Measurements from ENCODE around the gene PTPRT. TPM values are rescaled to one million over a fixed set of nuclear protein-coding genes. Genes with fewer than 3 reads are reported as not detected.

Gene PTPRT
- total RNA-seq, 1 donor from 2014 or later: not detected

DNA sequence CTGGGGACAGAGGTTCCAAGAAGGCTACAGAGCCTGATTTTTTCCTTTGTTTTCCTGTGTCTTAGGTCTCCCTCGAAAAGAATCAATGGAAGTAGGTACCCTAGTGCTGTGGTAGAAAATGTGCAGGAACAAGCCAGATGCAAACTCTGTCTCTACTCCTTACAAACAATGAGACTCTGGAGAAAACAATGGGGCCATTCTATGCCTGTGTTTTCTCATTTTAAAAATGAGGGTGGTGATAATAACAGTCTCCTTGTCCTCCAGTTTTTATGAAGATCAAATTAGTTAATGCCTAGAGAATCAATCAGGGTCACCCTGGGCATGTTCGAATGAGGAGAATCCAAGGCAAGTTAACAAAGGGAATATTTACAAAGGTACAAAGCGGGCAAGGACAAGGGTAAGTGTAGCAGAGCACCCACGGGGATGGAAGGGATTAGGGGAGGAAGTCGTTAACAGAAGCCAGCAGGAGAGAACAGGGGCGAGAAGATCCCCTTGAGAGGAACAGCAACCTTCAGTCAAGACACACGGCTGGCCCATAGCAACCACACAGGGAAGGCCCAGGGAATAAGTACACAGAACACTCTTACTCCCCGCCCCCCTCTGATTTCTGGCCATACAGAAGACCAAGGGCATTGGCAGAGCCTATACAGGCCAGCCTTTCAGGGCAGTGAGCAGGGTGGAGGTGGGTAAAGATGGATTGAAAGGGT is 342.8 kb downstream of the PTPRT start:
- no peak overlapping the region for H3K27ac Mint-ChIP-seq (ENCODE audit: unreplicated experiment)
- DNase-seq (ENCODE audit: low spot score): no peak
- no peaks in the 10 kb centered on the region for H3K4me1 Mint-ChIP-seq (ENCODE audit: low read depth)
- H3K4me3 Mint-ChIP-seq (ENCODE audit: unreplicated experiment): no peak overlapping the region
- no peaks in the 10 kb centered on the region for H3K27me3 Mint-ChIP-seq (ENCODE audit: low read depth)
- no peaks in the 10 kb centered on the region for H3K36me3 Mint-ChIP-seq (ENCODE audit: low read depth)
- TF ChIP-seq, protein P1, sequence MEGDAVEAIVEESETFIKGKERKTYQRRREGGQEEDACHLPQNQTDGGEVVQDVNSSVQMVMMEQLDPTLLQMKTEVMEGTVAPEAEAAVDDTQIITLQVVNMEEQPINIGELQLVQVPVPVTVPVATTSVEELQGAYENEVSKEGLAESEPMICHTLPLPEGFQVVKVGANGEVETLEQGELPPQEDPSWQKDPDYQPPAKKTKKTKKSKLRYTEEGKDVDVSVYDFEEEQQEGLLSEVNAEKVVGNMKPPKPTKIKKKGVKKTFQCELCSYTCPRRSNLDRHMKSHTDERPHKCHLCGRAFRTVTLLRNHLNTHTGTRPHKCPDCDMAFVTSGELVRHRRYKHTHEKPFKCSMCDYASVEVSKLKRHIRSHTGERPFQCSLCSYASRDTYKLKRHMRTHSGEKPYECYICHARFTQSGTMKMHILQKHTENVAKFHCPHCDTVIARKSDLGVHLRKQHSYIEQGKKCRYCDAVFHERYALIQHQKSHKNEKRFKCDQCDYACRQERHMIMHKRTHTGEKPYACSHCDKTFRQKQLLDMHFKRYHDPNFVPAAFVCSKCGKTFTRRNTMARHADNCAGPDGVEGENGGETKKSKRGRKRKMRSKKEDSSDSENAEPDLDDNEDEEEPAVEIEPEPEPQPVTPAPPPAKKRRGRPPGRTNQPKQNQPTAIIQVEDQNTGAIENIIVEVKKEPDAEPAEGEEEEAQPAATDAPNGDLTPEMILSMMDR (IDR thresholded peaks at IDR 0.05): no peak
- H3K9me3 Mint-ChIP-seq (ENCODE audit: low read depth): peaks cover 60% of the 10 kb centered on the region

DNA sequence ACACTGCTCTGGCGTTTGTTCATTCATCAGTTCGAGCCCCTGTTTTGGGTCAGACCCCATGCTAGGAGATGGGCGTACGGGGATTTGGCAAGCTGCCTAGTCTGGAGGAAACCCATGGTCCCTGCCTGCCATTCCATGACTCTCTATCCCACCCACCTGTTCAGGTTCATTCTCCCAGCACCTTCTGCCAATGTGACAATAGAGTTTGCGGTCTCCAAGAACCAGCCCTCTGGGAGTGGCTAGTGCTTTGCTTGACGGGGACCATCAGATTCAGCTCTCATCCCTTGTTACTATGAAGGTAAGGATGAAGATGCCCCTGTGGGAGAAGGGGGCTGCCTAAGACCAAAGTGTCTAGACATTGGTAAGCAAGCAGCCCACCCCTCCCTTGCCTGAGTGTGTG is 345.0 kb downstream of the PTPRT start:
- TF ChIP-seq, protein P1 (IDR thresholded peaks at IDR 0.05): no peak
- H3K27ac Mint-ChIP-seq (ENCODE audit: unreplicated experiment): no peak overlapping the region
- no peaks in the 10 kb centered on the region for H3K27me3 Mint-ChIP-seq (ENCODE audit: low read depth)
- H3K4me3 Mint-ChIP-seq (ENCODE audit: unreplicated experiment): no peak overlapping the region
- peaks cover 51% of the 10 kb centered on the region for H3K9me3 Mint-ChIP-seq (ENCODE audit: low read depth)
- H3K36me3 Mint-ChIP-seq (ENCODE audit: low read depth): no peaks in the 10 kb centered on the region
- DNase-seq (ENCODE audit: low spot score): no peak
- no peaks in the 10 kb centered on the region for H3K4me1 Mint-ChIP-seq (ENCODE audit: low read depth)

DNA sequence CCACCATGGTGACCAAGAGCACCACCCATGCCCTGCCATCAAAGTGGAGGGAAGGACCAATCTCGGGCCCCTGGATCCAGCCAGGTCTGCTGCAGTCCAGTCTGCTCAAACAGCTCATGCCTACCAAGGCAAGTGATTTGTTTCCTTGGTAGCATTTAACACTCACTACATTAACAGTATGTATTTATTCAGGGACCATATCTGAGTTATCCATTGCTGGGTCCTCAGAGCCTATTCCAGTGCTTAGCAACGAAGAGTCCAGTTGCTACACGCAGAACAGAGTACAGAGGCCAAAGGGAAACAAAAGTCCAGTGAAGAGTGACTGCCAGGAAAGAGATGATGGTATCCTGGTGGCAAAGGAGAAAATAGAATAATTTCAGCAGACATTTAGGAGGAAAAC is 352.2 kb downstream of the PTPRT start:
- Mint-ChIP-seq H3K4me1 (ENCODE audit: low read depth) (no peaks in the 10 kb centered on the region), H3K27ac (ENCODE audit: unreplicated experiment) (no peak overlapping the region), H3K4me3 (ENCODE audit: unreplicated experiment) (no peak overlapping the region), H3K27me3 (ENCODE audit: low read depth) (no peaks in the 10 kb centered on the region), H3K36me3 (ENCODE audit: low read depth) (no peaks in the 10 kb centered on the region), H3K9me3 (ENCODE audit: low read depth) (peaks cover 21% of the 10 kb centered on the region)
- TF ChIP-seq, protein P1 (IDR thresholded peaks at IDR 0.05): no peak
- no peak for DNase-seq (ENCODE audit: low spot score)

DNA sequence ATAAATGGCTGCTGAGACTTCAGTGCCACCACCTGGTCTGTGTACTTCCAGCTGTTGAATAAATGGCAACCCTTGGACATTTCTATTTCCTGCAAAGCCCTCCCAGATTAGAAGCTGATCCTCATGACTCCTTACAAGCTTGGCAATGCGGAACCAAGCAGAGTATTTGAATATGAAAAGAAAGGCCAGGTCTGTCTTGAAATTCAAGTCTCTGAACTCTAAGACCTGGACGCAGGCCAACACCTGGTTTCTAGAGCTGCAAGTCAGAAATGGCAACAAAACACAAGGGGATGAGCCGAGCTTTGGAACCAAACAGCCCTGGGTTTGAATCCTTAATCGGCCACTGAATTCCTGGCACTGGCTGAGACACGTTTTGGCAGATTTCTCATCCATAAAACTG is 353.4 kb downstream of the PTPRT start:
- no peaks in the 10 kb centered on the region for H3K36me3 Mint-ChIP-seq (ENCODE audit: low read depth)
- peaks cover 25% of the 10 kb centered on the region for H3K9me3 Mint-ChIP-seq (ENCODE audit: low read depth)
- no peak overlapping the region for H3K4me3 Mint-ChIP-seq (ENCODE audit: unreplicated experiment)
- no peaks in the 10 kb centered on the region for H3K27me3 Mint-ChIP-seq (ENCODE audit: low read depth)
- TF ChIP-seq, protein P1 (IDR thresholded peaks at IDR 0.05): no peak
- H3K27ac Mint-ChIP-seq (ENCODE audit: unreplicated experiment): no peak overlapping the region
- no peaks in the 10 kb centered on the region for H3K4me1 Mint-ChIP-seq (ENCODE audit: low read depth)
- no peak for DNase-seq (ENCODE audit: low spot score)

DNA sequence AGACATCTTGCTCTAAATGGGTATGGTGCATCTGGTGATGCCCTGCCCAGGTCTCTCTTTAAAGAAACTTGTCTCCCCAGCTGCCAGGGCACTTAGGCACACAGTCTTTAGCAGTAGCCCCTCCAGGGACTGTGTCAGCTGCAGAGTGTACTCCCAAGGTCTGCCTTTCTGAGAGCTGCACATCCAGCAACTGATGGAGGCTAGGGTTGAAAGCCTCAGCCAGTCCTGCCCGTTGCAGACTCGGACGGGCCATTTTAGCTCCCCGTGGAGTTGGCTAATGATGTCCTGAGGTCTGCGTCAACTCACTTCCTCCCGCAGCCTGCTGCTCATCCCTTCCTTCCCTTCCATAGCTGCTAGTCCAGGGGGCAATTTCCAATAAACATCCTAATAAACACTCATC is 381.8 kb downstream of the PTPRT start:
- Mint-ChIP-seq H3K4me3 (ENCODE audit: unreplicated experiment) (no peak overlapping the region), H3K27ac (ENCODE audit: unreplicated experiment) (no peak overlapping the region), H3K36me3 (ENCODE audit: low read depth) (no peaks in the 10 kb centered on the region), H3K9me3 (ENCODE audit: low read depth) (peaks cover 20% of the 10 kb centered on the region), H3K4me1 (ENCODE audit: low read depth) (no peaks in the 10 kb centered on the region), H3K27me3 (ENCODE audit: low read depth) (no peaks in the 10 kb centered on the region)
- DNase-seq (ENCODE audit: low spot score): no peak
- TF ChIP-seq, protein P1 (IDR thresholded peaks at IDR 0.05): no peak

Data from chondrocyte (in vitro differentiated cells).